Measurements from ENCODE around the gene SLC25A23. TPM values are rescaled to one million over a fixed set of nuclear protein-coding genes. Genes with fewer than 3 reads are reported as not detected.

Gene SLC25A23
- total RNA-seq, 2 donors from 2014 or later: 58.8 to 69.2 TPM

Small RNAs within 50 kb of the gene (microRNA-seq; reads per million reads assigned to microRNA genes)
- gene MIR3940 (1.2 to 4.6 reads per million in 2 donors), gene MIR6790 (0 reads per million in 2 donors)

Other genes starting within 250 kb of the SLC25A23 start
- 10 to 100 TPM; 40.1 to 51.4 TPM for gene MLLT1, start 179.8 kb downstream of the SLC25A23 start, total RNA-seq
- not detected for gene ACER1, start 126.2 kb downstream of the SLC25A23 start, total RNA-seq
- 10 to 100 TPM; 65.7 to 71.7 TPM for gene CLPP, start 98.3 kb downstream of the SLC25A23 start, total RNA-seq
- 100 to 1,000 TPM in 1 of 2 donors, 10 to 100 TPM in 1; 93.7 to 107 TPM for gene ALKBH7, start 87.0 kb downstream of the SLC25A23 start, total RNA-seq
- gene PSPN, start 83.9 kb downstream of the SLC25A23 start, total RNA-seq: 1 to 10 TPM in 1 of 2 donors, under 1 TPM in 1; 0.92 to 1.1 TPM
- 10 to 100 TPM; 29.6 to 33.0 TPM for gene GTF2F1, start 66.6 kb downstream of the SLC25A23 start, total RNA-seq
- 100 to 1,000 TPM in 1 of 2 donors, 10 to 100 TPM in 1; 99.3 to 135 TPM for gene KHSRP, start 35.0 kb downstream of the SLC25A23 start, total RNA-seq
- gene SLC25A41, start 26.0 kb downstream of the SLC25A23 start, total RNA-seq: under 1 TPM; 0.18 TPM
- not detected for gene CRB3, start 4.5 kb upstream of the SLC25A23 start, total RNA-seq
- gene DENND1C, start 22.0 kb upstream of the SLC25A23 start, total RNA-seq: 1 to 10 TPM; 1.1 to 1.9 TPM
- gene TUBB4A, start 42.5 kb upstream of the SLC25A23 start, total RNA-seq: 1 to 10 TPM in 1 of 2 donors, under 1 TPM in 1; 0.94 to 4.2 TPM
- gene TNFSF9, start 71.2 kb upstream of the SLC25A23 start, total RNA-seq: under 1 TPM; 0.29 to 0.71 TPM
- gene CD70, start 131.4 kb upstream of the SLC25A23 start, total RNA-seq: not detected
- 1 to 10 TPM; 2.1 to 3.2 TPM for gene TNFSF14, start 210.4 kb upstream of the SLC25A23 start, total RNA-seq

Measured in left cardiac atrium (tissue), 2 donors.